IPS-18a (cell line): Measurements from ENCODE around the gene ADCY2.

Source experiments
- H3K27ac ChIP-seq: one replicate; pipeline ENCODE4 v1.5.1; 2013; ENCODE audit warnings: low read length
- H3K27me3 ChIP-seq: one replicate; pipeline ENCODE4 v1.6.1; 2013; ENCODE audit warnings: mild to moderate bottlenecking, low read length; ENCODE audit not compliant: control insufficient read depth, insufficient read depth
- H3K36me3 ChIP-seq: one replicate; pipeline ENCODE4 v1.6.1; 2013; ENCODE audit warnings: low read depth, low read length; ENCODE audit not compliant: control insufficient read depth
- H3K4me1 ChIP-seq: one replicate; pipeline ENCODE4 v1.6.1; 2013; ENCODE audit warnings: low read depth, low read length; ENCODE audit not compliant: control insufficient read depth
- H3K4me3 ChIP-seq: one replicate; pipeline ENCODE4 v1.5.1; 2013; ENCODE audit warnings: low read length
- H3K9ac ChIP-seq: one replicate; pipeline ENCODE4 v1.6.1; 2013; ENCODE audit warnings: mild to moderate bottlenecking, low read length, moderate library complexity
- H3K9me3 ChIP-seq: one replicate; pipeline ENCODE4 v1.6.1; 2013; ENCODE audit warnings: low read depth, low read length; ENCODE audit not compliant: control insufficient read depth

ADCY2 gene

GRCh38 chr5:7377761-7378160 lies 18.2 kb upstream of the ADCY2 start:
- Histone ChIP-seq H3K27me3 (no peaks in the 10 kb centered on the region), H3K9me3 (no peaks in the 10 kb centered on the region), H3K4me3 (no peak overlapping the region), H3K27ac (no peak overlapping the region), H3K4me1 (no peaks in the 10 kb centered on the region), H3K9ac (no peak overlapping the region), H3K36me3 (no peaks in the 10 kb centered on the region)

- no peak overlapping the region for H3K9ac ChIP-seq
- no peak overlapping the region for H3K4me3 ChIP-seq
- H3K4me1 ChIP-seq: no peaks in the 10 kb centered on the region
- no peaks in the 10 kb centered on the region for H3K27me3 ChIP-seq
- H3K9me3 ChIP-seq: no peaks in the 10 kb centered on the region
- H3K27ac ChIP-seq: no peak overlapping the region
- no peaks in the 10 kb centered on the region for H3K36me3 ChIP-seq
These were observed 13.3 kb upstream of the ADCY2 start for GRCh38 chr5:7382588-7382987.

- Histone ChIP-seq H3K27me3 (no peaks in the 10 kb centered on the region), H3K9ac (no peak overlapping the region), H3K36me3 (no peaks in the 10 kb centered on the region), H3K27ac (no peak overlapping the region), H3K4me1 (no peaks in the 10 kb centered on the region), H3K4me3 (no peak overlapping the region), H3K9me3 (no peaks in the 10 kb centered on the region)
These were observed 10.3 kb upstream of the ADCY2 start for GRCh38 chr5:7385681-7386080.

GRCh38 chr5:7388553-7388952 lies 7.4 kb upstream of the ADCY2 start:
- H3K36me3 ChIP-seq: no peaks in the 10 kb centered on the region
- H3K27me3 ChIP-seq: no peaks in the 10 kb centered on the region
- no peak overlapping the region for H3K4me3 ChIP-seq
- peaks cover 19% of the 10 kb centered on the region for H3K4me1 ChIP-seq
- H3K27ac ChIP-seq: no peak overlapping the region
- no peak overlapping the region for H3K9ac ChIP-seq
- H3K9me3 ChIP-seq: no peaks in the 10 kb centered on the region

GRCh38 chr5:7391215-7391614 lies 4.7 kb upstream of the ADCY2 start:
- Histone ChIP-seq H3K27ac (no peak overlapping the region), H3K4me1 (peaks cover 19% of the 10 kb centered on the region), H3K9ac (no peak overlapping the region), H3K36me3 (no peaks in the 10 kb centered on the region), H3K9me3 (no peaks in the 10 kb centered on the region), H3K27me3 (no peaks in the 10 kb centered on the region), H3K4me3 (no peak overlapping the region)

GRCh38 chr5:7391814-7392692 lies 3.9 kb upstream of the ADCY2 start:
- no peak overlapping the region for H3K27ac ChIP-seq
- H3K9me3 ChIP-seq: no peaks in the 10 kb centered on the region
- H3K4me1 ChIP-seq: peaks cover 21% of the 10 kb centered on the region
- no peaks in the 10 kb centered on the region for H3K27me3 ChIP-seq
- H3K9ac ChIP-seq: no peak overlapping the region
- no peaks in the 10 kb centered on the region for H3K36me3 ChIP-seq
- H3K4me3 ChIP-seq: no peak overlapping the region

GRCh38 chr5:7392693-7393024 lies 3.3 kb upstream of the ADCY2 start:
- Histone ChIP-seq H3K9me3 (no peaks in the 10 kb centered on the region), H3K4me1 (peaks cover 27% of the 10 kb centered on the region), H3K4me3 (no peak overlapping the region), H3K27ac (no peak overlapping the region), H3K27me3 (no peaks in the 10 kb centered on the region), H3K9ac (no peak overlapping the region), H3K36me3 (no peaks in the 10 kb centered on the region)

GRCh38 chr5:7393921-7394799 lies 1.8 kb upstream of the ADCY2 start:
- Histone ChIP-seq H3K9ac (no peak overlapping the region), H3K27me3 (no peaks in the 10 kb centered on the region), H3K27ac (no peak overlapping the region), H3K9me3 (no peaks in the 10 kb centered on the region), H3K4me3 (peak overlapping the region; percentile 69), H3K36me3 (no peaks in the 10 kb centered on the region), H3K4me1 (peaks cover 40% of the 10 kb centered on the region)

GRCh38 chr5:7394889-7395431 lies 978 bp upstream of the ADCY2 start:
- Histone ChIP-seq H3K4me3 (peak overlapping the region; percentile 69), H3K27me3 (no peaks in the 10 kb centered on the region), H3K9ac (peak overlapping the region; percentile 54), H3K36me3 (no peaks in the 10 kb centered on the region), H3K27ac (no peak overlapping the region), H3K4me1 (peaks cover 41% of the 10 kb centered on the region), H3K9me3 (no peaks in the 10 kb centered on the region)

GRCh38 chr5:7395432-7395946 lies 449 bp upstream of the ADCY2 start:
- Histone ChIP-seq H3K9ac (peak overlapping the region; percentile 54), H3K36me3 (no peaks in the 10 kb centered on the region), H3K4me1 (peaks cover 44% of the 10 kb centered on the region), H3K27me3 (no peaks in the 10 kb centered on the region), H3K4me3 (peak overlapping the region; percentile 69), H3K9me3 (no peaks in the 10 kb centered on the region), H3K27ac (no peak overlapping the region)

- peak overlapping the region; percentile 14 for H3K9ac ChIP-seq
- peak overlapping the region; percentile 65 for H3K4me3 ChIP-seq
- H3K36me3 ChIP-seq: no peaks in the 10 kb centered on the region
- peaks cover 49% of the 10 kb centered on the region for H3K4me1 ChIP-seq
- no peaks in the 10 kb centered on the region for H3K27me3 ChIP-seq
- H3K27ac ChIP-seq: no peak overlapping the region
- H3K9me3 ChIP-seq: no peaks in the 10 kb centered on the region
These were observed 946 bp downstream of the ADCY2 start for GRCh38 chr5:7396713-7397454.
